ENCODE data around the gene PYY.

GRCh38 chr17:44000871-44001460 is 47.2 kb upstream of the PYY start:
- TF ChIP-seq, protein P1, sequence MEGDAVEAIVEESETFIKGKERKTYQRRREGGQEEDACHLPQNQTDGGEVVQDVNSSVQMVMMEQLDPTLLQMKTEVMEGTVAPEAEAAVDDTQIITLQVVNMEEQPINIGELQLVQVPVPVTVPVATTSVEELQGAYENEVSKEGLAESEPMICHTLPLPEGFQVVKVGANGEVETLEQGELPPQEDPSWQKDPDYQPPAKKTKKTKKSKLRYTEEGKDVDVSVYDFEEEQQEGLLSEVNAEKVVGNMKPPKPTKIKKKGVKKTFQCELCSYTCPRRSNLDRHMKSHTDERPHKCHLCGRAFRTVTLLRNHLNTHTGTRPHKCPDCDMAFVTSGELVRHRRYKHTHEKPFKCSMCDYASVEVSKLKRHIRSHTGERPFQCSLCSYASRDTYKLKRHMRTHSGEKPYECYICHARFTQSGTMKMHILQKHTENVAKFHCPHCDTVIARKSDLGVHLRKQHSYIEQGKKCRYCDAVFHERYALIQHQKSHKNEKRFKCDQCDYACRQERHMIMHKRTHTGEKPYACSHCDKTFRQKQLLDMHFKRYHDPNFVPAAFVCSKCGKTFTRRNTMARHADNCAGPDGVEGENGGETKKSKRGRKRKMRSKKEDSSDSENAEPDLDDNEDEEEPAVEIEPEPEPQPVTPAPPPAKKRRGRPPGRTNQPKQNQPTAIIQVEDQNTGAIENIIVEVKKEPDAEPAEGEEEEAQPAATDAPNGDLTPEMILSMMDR (IDR thresholded peaks at IDR 0.05), result no peak
- no peak for TF ChIP-seq POLR2A (IDR thresholded peaks at IDR 0.05)

Measured in tibial nerve (tissue), 3 donors.